K562 (cell line): ENCODE data around the gene MDFIC2. TPM values are rescaled to one million over a fixed set of nuclear protein-coding genes. Genes with fewer than 3 reads are reported as not detected.

Source experiments
- ATAC-seq: fragments of 200-7000 bp; cut with Tn5 transposase; 3 replicates; pipeline ENCODE4 v1.9.1; 2020; ENCODE audit warnings: moderate library complexity
- BruUV-seq: library from RNA; stranded (reverse); fragments of 400-500 nt; replicated peaks from 2 replicates; lab custom pipeline; 2021; lab: Mats Ljungman, UMichigan
- CTCF ChIA-PET: fragments of 300-600 bp; formaldehyde crosslinking; extraction: SDS; loops from one replicate; lab custom pipeline; 2021; ENCODE audit warnings: low intra/inter-chr PET ratio; lab: Yijun Ruan, JAX
- POLR2A ChIA-PET: fragments of 300-600, 350-650 bp; sonication (Branson Sonifier 250); formaldehyde crosslinking; extraction: SDS; loops from one replicate; lab custom pipeline; 2021; ENCODE audit warnings: antibody characterized with exemption, inconsistent platforms; lab: Yijun Ruan, JAX
- DNase-seq, 4 experiments: peaks; one replicate each; pipeline versions ENCODE4 v3.0.0 to v3.0.0-alpha.2; 2011 to 2018; ENCODE audit warnings: low spot score in 3 of 4, mixed read lengths in 3 of 4; ENCODE audit errors: extremely low read depth in 1 of 4
- FAIRE-seq: peaks from 2 replicates; lab custom pipeline; 2011; peaks lifted over from hg19 to GRCh38; lab: Jason Lieb, UNC
- H2AFZ ChIP-seq: 2 replicates; pipeline ENCODE4 v1.6.0; 2011; ENCODE audit warnings: low read depth, low read length, control low read depth, inconsistent platforms
- H3K27ac ChIP-seq: fragments of 200-600 bp; 3 replicates; pipeline ENCODE4 v1.8.0; 2011; ENCODE audit warnings: low read depth, mild to moderate bottlenecking, control low read depth, inconsistent platforms, low read length, moderate library complexity, mixed read lengths; ENCODE audit errors: extremely low read depth
- H3K27me3 ChIP-seq, 2 experiments: fragments of 300-600 bp in 1 of 2; 2 replicates in 1 of 2; 3 replicates in 1 of 2; pipeline versions ENCODE4 v1.6.0 to v1.8.0; 2011; ENCODE audit warnings: inconsistent platforms in 2 of 2, low read length in 2 of 2, mild to moderate bottlenecking in 1 of 2, mixed read lengths in 1 of 2, moderate library complexity in 1 of 2; ENCODE audit not compliant: control insufficient read depth in 2 of 2, insufficient read depth in 2 of 2
- H3K36me3 ChIP-seq: fragments of 300-600 bp; 3 replicates; pipeline ENCODE4 v1.8.0; 2011; ENCODE audit warnings: mild to moderate bottlenecking, low read length, inconsistent platforms; ENCODE audit not compliant: control insufficient read depth, insufficient read depth
- H3K4me1 ChIP-seq, 2 experiments: fragments of 200-600 bp in 1 of 2; replicated peaks in 1 of 2; 2 replicates in 1 of 2; 3 replicates in 1 of 2; pipeline versions ENCODE4 v1.5.1 to v1.8.0; 2011; ENCODE audit warnings: inconsistent platforms in 2 of 2, low read length in 2 of 2, mild to moderate bottlenecking in 1 of 2, mixed read lengths in 1 of 2, moderate library complexity in 1 of 2; ENCODE audit not compliant: control insufficient read depth in 2 of 2, insufficient read depth in 2 of 2
- H3K4me2 ChIP-seq: 2 replicates; pipeline ENCODE4 v1.6.1; 2011; ENCODE audit warnings: low read length, control low read depth, inconsistent platforms, mixed read lengths; ENCODE audit not compliant: insufficient read depth
- H3K4me3 ChIP-seq: fragments of 200-600 bp; sonication (generic), shearing (Covaris generic); 2 replicates; pipeline ENCODE4 v1.5.1; 2016; ENCODE audit warnings: control low read depth, inconsistent platforms
- H3K79me2 ChIP-seq: fragments of 200-600 bp; 3 replicates; pipeline ENCODE4 v1.8.0; 2011; ENCODE audit warnings: low read length, inconsistent platforms; ENCODE audit not compliant: control insufficient read depth, insufficient read depth
- H3K9ac ChIP-seq, 2 experiments: 2 replicates each; pipeline versions ENCODE4 v1.6.0 to v1.6.1; 2011; ENCODE audit warnings: low read depth in 2 of 2, low read length in 2 of 2, control low read depth in 1 of 2, inconsistent platforms in 1 of 2, mild to moderate bottlenecking in 1 of 2, mixed read lengths in 1 of 2; ENCODE audit not compliant: insufficient read depth in 1 of 2
- H3K9me1 ChIP-seq: one replicate; pipeline ENCODE4 v1.6.0; 2011; ENCODE audit warnings: inconsistent platforms, mild to moderate bottlenecking, low read length, moderate library complexity; ENCODE audit not compliant: control insufficient read depth, insufficient read depth
- H3K9me3 ChIP-seq: replicated peaks from 2 replicates; pipeline ENCODE4 v1.5.1; 2011; ENCODE audit warnings: low read depth, low read length, inconsistent platforms; ENCODE audit not compliant: control insufficient read depth, insufficient read depth
- H4K20me1 ChIP-seq: replicated peaks from 2 replicates; pipeline ENCODE4 v1.6.1; 2011; ENCODE audit warnings: low read length, inconsistent platforms, mixed read lengths; ENCODE audit not compliant: control insufficient read depth, insufficient read depth
- CBX2 ChIP-seq: fragments of 200-600 bp; sonication (generic); IDR thresholded peaks from one replicate; pipeline ENCODE4 v1.6.1; 2012; ENCODE audit warnings: mild to moderate bottlenecking, low read length, inconsistent platforms; ENCODE audit not compliant: insufficient read depth, poor library complexity, severe bottlenecking
- HMBOX1 ChIP-seq: sonication (generic); IDR thresholded peaks from 2 replicates; pipeline ENCODE4 v1.6.1; 2016
- SAP30 ChIP-seq: fragments of 200-600 bp; sonication (generic); IDR thresholded peaks from 2 replicates; pipeline ENCODE4 v1.6.1; 2012; ENCODE audit warnings: borderline replicate concordance, low read depth, mild to moderate bottlenecking, moderate library complexity, low read length, control low read depth, inconsistent platforms; ENCODE audit not compliant: insufficient read depth, poor library complexity, severe bottlenecking
- TCF7L2 ChIP-seq: fragments of 150-350 bp; IDR thresholded peaks from 2 replicates; pipeline ENCODE4 v1.6.1; 2016; ENCODE audit warnings: low read depth, mild to moderate bottlenecking, low read length, moderate library complexity
- in situ Hi-C: fragments of 300-500 bp; cut with MboI; formaldehyde crosslinking; loops from 4 replicates; pipeline ENCODE4 v1.15.0; 2018; ENCODE audit warnings: inconsistent platforms, mixed read lengths
- intact Hi-C: fragments of 100-400 bp; cut with micrococcal nuclease; formaldehyde crosslinking; loops from 2 replicates; pipeline ENCODE4 v1.14.2; 2022
- polyA plus RNA-seq, 8 experiments: library from polyadenylated mRNA; depleted of rRNA in 4 of 8; stranded (reverse) in 5 of 8; unstranded in 3 of 8; fragments of >200 nt; fragmentation: Nextera tagmentation in 2 of 8; fragmentation: Illumina TruSeq in 1 of 8; extraction: Ambion mirVana in 2 of 8; extraction: Trizol in 1 of 8; gene quantifications; 2 replicates each; pipeline versions ENCODE4 v1.2.1 to v1.2.3, GENCODE V29; 2011 to 2014; ENCODE audit warnings: inconsistent platforms in 1 of 8, missing spikeins in 1 of 8
- total RNA-seq, 7 experiments: library from RNA; depleted of rRNA in 6 of 7; stranded (reverse); fragments of >200 nt in 6 of 7; fragmentation: Illumina TruSeq in 2 of 7; extraction: Trizol in 2 of 7; gene quantifications; 2 replicates each; pipeline versions ENCODE4 v1.2.1 to v1.2.3, GENCODE V29; 2011 to 2021; ENCODE audit warnings: low replicate concordance in 1 of 7
- TF ChIP-seq, protein P1 (sequence below): fragments of 450-650 bp; IDR thresholded peaks from 2 replicates; pipeline ENCODE4 v1.6.1; 2016; ENCODE audit warnings: mild to moderate bottlenecking

MDFIC2 gene
- total and polyA plus RNA-seq, 9 of the 15 experiments (the other 6 are each of a cell fraction or from before 2014, with no cell fraction given): not detected

DNA sequence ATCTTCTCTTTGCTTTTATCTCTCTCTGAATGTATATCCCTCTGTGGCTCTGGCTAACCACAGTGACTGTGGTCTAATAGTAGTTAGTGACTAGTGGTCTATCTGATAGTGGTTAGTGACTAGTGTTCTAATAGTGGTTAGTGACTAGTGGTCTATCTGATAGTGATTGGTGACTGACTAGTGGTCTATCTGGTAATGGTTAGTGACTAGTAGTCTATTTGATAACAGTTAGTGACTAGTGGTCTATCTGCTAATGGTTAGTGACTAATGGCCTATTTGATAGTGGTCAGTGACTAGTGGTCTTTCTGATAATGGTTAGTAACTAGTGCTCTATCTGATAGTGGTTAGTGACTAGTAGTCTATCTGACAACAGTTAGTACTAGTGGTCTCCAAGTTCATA is 110.5 kb downstream of the MDFIC2 start:
- in situ Hi-C loops (no loop called here), intact Hi-C loops (no loop called here)
- no peak for DNase-seq
- no peak overlapping the region for H3K9ac ChIP-seq
- no peak for TF ChIP-seq CBX2
- TF ChIP-seq, protein P1, sequence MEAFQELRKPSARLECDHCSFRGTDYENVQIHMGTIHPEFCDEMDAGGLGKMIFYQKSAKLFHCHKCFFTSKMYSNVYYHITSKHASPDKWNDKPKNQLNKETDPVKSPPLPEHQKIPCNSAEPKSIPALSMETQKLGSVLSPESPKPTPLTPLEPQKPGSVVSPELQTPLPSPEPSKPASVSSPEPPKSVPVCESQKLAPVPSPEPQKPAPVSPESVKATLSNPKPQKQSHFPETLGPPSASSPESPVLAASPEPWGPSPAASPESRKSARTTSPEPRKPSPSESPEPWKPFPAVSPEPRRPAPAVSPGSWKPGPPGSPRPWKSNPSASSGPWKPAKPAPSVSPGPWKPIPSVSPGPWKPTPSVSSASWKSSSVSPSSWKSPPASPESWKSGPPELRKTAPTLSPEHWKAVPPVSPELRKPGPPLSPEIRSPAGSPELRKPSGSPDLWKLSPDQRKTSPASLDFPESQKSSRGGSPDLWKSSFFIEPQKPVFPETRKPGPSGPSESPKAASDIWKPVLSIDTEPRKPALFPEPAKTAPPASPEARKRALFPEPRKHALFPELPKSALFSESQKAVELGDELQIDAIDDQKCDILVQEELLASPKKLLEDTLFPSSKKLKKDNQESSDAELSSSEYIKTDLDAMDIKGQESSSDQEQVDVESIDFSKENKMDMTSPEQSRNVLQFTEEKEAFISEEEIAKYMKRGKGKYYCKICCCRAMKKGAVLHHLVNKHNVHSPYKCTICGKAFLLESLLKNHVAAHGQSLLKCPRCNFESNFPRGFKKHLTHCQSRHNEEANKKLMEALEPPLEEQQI: no peak
- no peak for TF ChIP-seq TCF7L2
- TF ChIP-seq HMBOX1: peak; percentile 97
- no peak for TF ChIP-seq SAP30
- no peak overlapping the region for H3K27ac ChIP-seq
- H3K27me3 ChIP-seq: no peaks in the 10 kb centered on the region
- ChIA-PET CTCF (no interaction called here), POLR2A (interaction anchor here (0.6 kb wide), 1 partner anchor 69 kb away, joined by 3 read pairs; no protein-coding TSS in a partner anchor)
- no peak for ATAC-seq
- no peaks in the 10 kb centered on the region for H3K36me3 ChIP-seq
- no peak for FAIRE-seq
- no peaks in the 10 kb centered on the region for H4K20me1 ChIP-seq
- H3K79me2 ChIP-seq: no peaks in the 10 kb centered on the region
- no peak overlapping the region for H3K4me3 ChIP-seq
- BruUV-seq: no TSS peak
- H3K4me2 ChIP-seq: no peak overlapping the region
- H3K9me1 ChIP-seq: no peaks in the 10 kb centered on the region
- no peak overlapping the region for H2AFZ ChIP-seq
- H3K4me1 ChIP-seq: no peaks in the 10 kb centered on the region
- no peaks in the 10 kb centered on the region for H3K9me3 ChIP-seq
